PC-3 (cell line): ENCODE results near the gene AGPAT3. TPM values are rescaled to one million over a fixed set of nuclear protein-coding genes. Genes with fewer than 3 reads are reported as not detected.

Source experiments
- ATAC-seq: fragments of 200-7000 bp; cut with Tn5 transposase; 2 replicates; pipeline ENCODE4 v1.9.1; 2020; ENCODE audit warnings: mild to moderate bottlenecking, moderate library complexity
- BruUV-seq: library from RNA; stranded (reverse); fragments of 400-500 nt; replicated peaks from 2 replicates; lab custom pipeline; 2021; lab: Mats Ljungman, UMichigan
- CTCF ChIA-PET: fragments of 300-600 bp; sonication (Branson Sonifier 250); formaldehyde crosslinking; loops from one replicate; lab custom pipeline; 2022; ENCODE audit warnings: antibody characterized with exemption; lab: Charles Lee
- POLR2A ChIA-PET: fragments of 300-600 bp; sonication (Branson Sonifier 250); formaldehyde crosslinking; loops from one replicate; lab custom pipeline; 2022; ENCODE audit warnings: antibody characterized with exemption; ENCODE audit not compliant: unreplicated experiment; lab: Charles Lee
- DNase-seq: peaks from one replicate; pipeline ENCODE4 v3.0.0-alpha.2; 2015
- H2AFZ ChIP-seq: fragments of 300-600 bp; sonication (generic); 2 replicates; pipeline ENCODE4 v1.6.0; 2016; ENCODE audit warnings: antibody characterized with exemption, low read length
- H3F3A ChIP-seq: fragments of 300-600 bp; sonication (generic); one replicate; pipeline ENCODE4 v1.6.0; 2017; ENCODE audit warnings: antibody characterized with exemption, low read length, control low read depth, mild to moderate bottlenecking; ENCODE audit not compliant: unreplicated experiment
- H3K27ac ChIP-seq: fragments of 300-600 bp; sonication (generic); 2 replicates; pipeline ENCODE4 v1.5.1; 2016; ENCODE audit warnings: mild to moderate bottlenecking, low read length
- H3K27me3 ChIP-seq: fragments of 300-600 bp; sonication (generic); 2 replicates; pipeline ENCODE4 v1.6.1; 2016; ENCODE audit warnings: low read length, mixed read lengths
- H3K36me3 ChIP-seq: fragments of 300-600 bp; sonication (generic); 2 replicates; pipeline ENCODE4 v1.6.1; 2016; ENCODE audit warnings: low read depth, mixed run types, low read length, mixed read lengths
- H3K4me1 ChIP-seq: fragments of 300-600 bp; sonication (generic); 2 replicates; pipeline ENCODE4 v1.5.1; 2016; ENCODE audit warnings: low read length; ENCODE audit not compliant: insufficient read depth
- H3K4me2 ChIP-seq: fragments of 300-600 bp; sonication (generic); 2 replicates; pipeline ENCODE4 v1.6.0; 2016; ENCODE audit warnings: low read length
- H3K4me3 ChIP-seq: fragments of 300-600 bp; sonication (generic); 2 replicates; pipeline ENCODE4 v1.5.1; 2016; ENCODE audit warnings: mild to moderate bottlenecking, low read length, mixed read lengths
- H3K79me2 ChIP-seq: fragments of 300-600 bp; sonication (generic); 2 replicates; pipeline ENCODE4 v1.6.1; 2017; ENCODE audit warnings: low read length, mixed read lengths
- H3K9ac ChIP-seq: fragments of 300-600 bp; sonication (generic); 2 replicates; pipeline ENCODE4 v1.6.0; 2016; ENCODE audit warnings: mild to moderate bottlenecking, low read length
- H3K9me2 ChIP-seq: fragments of 300-600 bp; sonication (generic); replicated peaks from 2 replicates; pipeline ENCODE4 v1.6.1; 2016; ENCODE audit warnings: mixed run types, low read length, mixed read lengths
- H3K9me3 ChIP-seq: fragments of 300-600 bp; sonication (generic); 2 replicates; pipeline ENCODE4 v1.6.1; 2016; ENCODE audit warnings: low read length, mixed read lengths
- H4K20me1 ChIP-seq: fragments of 300-600 bp; sonication (generic); 2 replicates; pipeline ENCODE4 v1.6.1; 2016; ENCODE audit warnings: low read length, mixed read lengths
- EZH2 ChIP-seq: fragments of 300-600 bp; sonication (generic); IDR thresholded peaks from one replicate; pipeline ENCODE4 v1.6.1; 2017; ENCODE audit warnings: antibody characterized with exemption, mild to moderate bottlenecking, low read length; ENCODE audit not compliant: unreplicated experiment
- EZH2phosphoT487 ChIP-seq: fragments of 300-600 bp; sonication (generic); IDR thresholded peaks from 2 replicates; pipeline ENCODE4 v1.6.1; 2018; ENCODE audit warnings: mild to moderate bottlenecking, antibody characterized with exemption, low read length, borderline replicate concordance
- intact Hi-C: fragments of 100-400 bp; cut with micrococcal nuclease; formaldehyde crosslinking; loops from 2 replicates; pipeline ENCODE4 v1.9.0; 2023
- total RNA-seq: library from RNA; depleted of rRNA; stranded (reverse); fragments of >200 nt; gene quantifications from 2 replicates; pipeline ENCODE4 v1.2.3, GENCODE V29; 2014
- TF ChIP-seq, protein P1 (sequence below): fragments of 300-600 bp; sonication (generic); conservative IDR thresholded peaks from 2 replicates; pipeline ENCODE4 v1.5.1; 2017; ENCODE audit warnings: antibody characterized with exemption, low read depth, mild to moderate bottlenecking, low read length

The AGPAT3 gene
- total RNA-seq, 1 experiment from 2014 or later = 76.1 TPM

DNA sequence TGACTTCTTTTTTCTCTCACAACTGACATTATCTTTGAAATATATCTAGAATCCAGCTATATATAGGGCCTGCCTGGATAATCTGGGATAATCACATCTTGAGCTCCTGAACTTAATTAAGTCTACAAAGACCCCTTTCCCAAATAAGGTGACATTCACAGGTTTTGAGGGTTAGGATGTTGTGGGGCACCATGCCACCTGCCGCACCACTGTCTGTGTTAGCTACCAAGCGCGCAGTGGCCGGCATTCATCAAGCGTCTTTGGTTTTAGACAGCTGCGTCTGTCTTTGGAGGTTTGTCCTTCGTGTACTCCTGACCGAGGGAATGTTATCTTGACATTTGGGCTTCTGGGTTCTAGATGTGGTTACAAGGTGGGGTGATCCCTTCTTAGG is 154.5 kb downstream of the AGPAT3 start:
- no peaks in the 10 kb centered on the region for H3K9me2 ChIP-seq
- ChIA-PET POLR2A (no interaction called here), CTCF (no interaction called here)
- no peak for TF ChIP-seq EZH2
- TF ChIP-seq, protein P1, sequence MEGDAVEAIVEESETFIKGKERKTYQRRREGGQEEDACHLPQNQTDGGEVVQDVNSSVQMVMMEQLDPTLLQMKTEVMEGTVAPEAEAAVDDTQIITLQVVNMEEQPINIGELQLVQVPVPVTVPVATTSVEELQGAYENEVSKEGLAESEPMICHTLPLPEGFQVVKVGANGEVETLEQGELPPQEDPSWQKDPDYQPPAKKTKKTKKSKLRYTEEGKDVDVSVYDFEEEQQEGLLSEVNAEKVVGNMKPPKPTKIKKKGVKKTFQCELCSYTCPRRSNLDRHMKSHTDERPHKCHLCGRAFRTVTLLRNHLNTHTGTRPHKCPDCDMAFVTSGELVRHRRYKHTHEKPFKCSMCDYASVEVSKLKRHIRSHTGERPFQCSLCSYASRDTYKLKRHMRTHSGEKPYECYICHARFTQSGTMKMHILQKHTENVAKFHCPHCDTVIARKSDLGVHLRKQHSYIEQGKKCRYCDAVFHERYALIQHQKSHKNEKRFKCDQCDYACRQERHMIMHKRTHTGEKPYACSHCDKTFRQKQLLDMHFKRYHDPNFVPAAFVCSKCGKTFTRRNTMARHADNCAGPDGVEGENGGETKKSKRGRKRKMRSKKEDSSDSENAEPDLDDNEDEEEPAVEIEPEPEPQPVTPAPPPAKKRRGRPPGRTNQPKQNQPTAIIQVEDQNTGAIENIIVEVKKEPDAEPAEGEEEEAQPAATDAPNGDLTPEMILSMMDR = no peak
- TF ChIP-seq EZH2phosphoT487 = no peak
- no peak overlapping the region for H3K9ac ChIP-seq
- H2AFZ ChIP-seq = no peak overlapping the region
- H4K20me1 ChIP-seq = peaks cover 47% of the 10 kb centered on the region
- no peak overlapping the region for H3K4me3 ChIP-seq
- 0 out of 2 replicates have a peak, but pooled peaks cover 3% of the 10 kb centered on the region for H3K36me3 ChIP-seq
- no peaks in the 10 kb centered on the region for H3F3A ChIP-seq
- DNase-seq (no peak), ATAC-seq (no peak)
- no peaks in the 10 kb centered on the region for H3K9me3 ChIP-seq
- no peak overlapping the region for H3K27ac ChIP-seq
- no peaks in the 10 kb centered on the region for H3K27me3 ChIP-seq
- peaks cover 100% of the 10 kb centered on the region for H3K79me2 ChIP-seq
- H3K4me2 ChIP-seq = no peak overlapping the region
- peaks cover 3% of the 10 kb centered on the region; the same call in 1 of the 2 replicates for H3K4me1 ChIP-seq
- BruUV-seq = no TSS peak
- intact Hi-C loops = no loop called here

DNA sequence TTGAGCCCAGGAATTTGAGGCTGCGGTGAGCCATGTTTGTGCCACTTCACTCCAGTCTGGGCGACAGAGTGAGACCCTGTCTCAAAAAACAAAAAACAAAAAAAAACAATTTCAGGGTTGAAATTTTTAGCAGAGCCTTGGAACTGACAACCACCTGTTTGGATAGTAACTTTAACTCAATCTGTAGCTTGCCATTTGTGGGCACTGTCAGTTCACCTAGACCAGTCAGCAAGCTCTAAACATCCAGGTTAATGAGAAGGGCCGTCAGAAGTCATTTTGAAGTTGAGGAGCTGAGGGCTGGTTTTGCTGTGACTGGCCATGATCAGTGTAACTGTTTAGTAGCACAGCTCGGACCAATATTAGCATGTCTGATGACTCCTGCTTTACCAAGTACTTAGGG is 155.5 kb downstream of the AGPAT3 start:
- ATAC-seq (no peak), DNase-seq (no peak)
- ChIA-PET CTCF (no interaction called here), POLR2A (no interaction called here)
- intact Hi-C loops = no loop called here
- H3K79me2 ChIP-seq = peaks cover 100% of the 10 kb centered on the region
- no peaks in the 10 kb centered on the region for H3K9me2 ChIP-seq
- H3K4me3 ChIP-seq = no peak overlapping the region
- no peak overlapping the region for H3K27ac ChIP-seq
- H2AFZ ChIP-seq = no peak overlapping the region
- BruUV-seq = no TSS peak
- no peak overlapping the region for H3K9ac ChIP-seq
- H4K20me1 ChIP-seq = peaks cover 48% of the 10 kb centered on the region
- H3K4me2 ChIP-seq = no peak overlapping the region
- no peaks in the 10 kb centered on the region for H3K27me3 ChIP-seq
- 0 out of 2 replicates have a peak, but pooled peaks cover 3% of the 10 kb centered on the region for H3K36me3 ChIP-seq
- H3F3A ChIP-seq = no peaks in the 10 kb centered on the region
- no peaks in the 10 kb centered on the region for H3K4me1 ChIP-seq
- no peaks in the 10 kb centered on the region for H3K9me3 ChIP-seq
- TF ChIP-seq, protein P1 = no peak

DNA sequence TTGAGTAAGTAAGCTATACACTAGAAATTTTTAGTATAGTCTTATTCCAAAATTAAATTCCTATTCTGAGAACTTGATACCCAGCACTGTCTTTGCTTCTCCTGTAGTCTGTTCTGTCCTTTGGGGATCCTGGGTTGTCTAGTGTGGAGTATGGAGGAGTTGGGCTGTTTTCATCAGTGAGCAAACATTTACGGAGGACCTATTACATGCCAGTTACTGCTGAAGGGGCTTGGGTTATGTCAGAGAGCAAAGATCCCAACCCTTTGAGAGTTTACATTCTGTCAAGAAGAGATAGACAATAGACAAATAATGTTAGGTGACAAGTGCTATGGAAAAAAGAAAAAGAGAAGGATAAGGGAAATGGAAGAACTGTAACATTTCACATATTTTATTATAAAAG is 156.0 kb downstream of the AGPAT3 start:
- DNase-seq (no peak), ATAC-seq (no peak)
- intact Hi-C loops = no loop called here
- Histone ChIP-seq H3K36me3 (0 out of 2 replicates have a peak, but pooled peaks cover 3% of the 10 kb centered on the region), H4K20me1 (peaks cover 47% of the 10 kb centered on the region), H3K27me3 (no peaks in the 10 kb centered on the region), H3K9ac (no peak overlapping the region), H2AFZ (no peak overlapping the region), H3K4me3 (no peak overlapping the region), H3K79me2 (peaks cover 100% of the 10 kb centered on the region), H3F3A (no peaks in the 10 kb centered on the region), H3K4me2 (no peak overlapping the region), H3K9me3 (no peaks in the 10 kb centered on the region), H3K27ac (no peak overlapping the region), H3K4me1 (no peaks in the 10 kb centered on the region), H3K9me2 (no peaks in the 10 kb centered on the region)
- BruUV-seq = no TSS peak
- ChIA-PET POLR2A (no interaction called here), CTCF (no interaction called here)
- TF ChIP-seq, protein P1 = no peak
- TF ChIP-seq EZH2 = no peak
- no peak for TF ChIP-seq EZH2phosphoT487
